Measurements from ENCODE around the gene INTS2. TPM values are rescaled to one million over a fixed set of nuclear protein-coding genes. Genes with fewer than 3 reads are reported as not detected.

The INTS2 gene
- total and polyA plus RNA-seq, 2 donors (not counting 1 experiment from before 2014, with no cell fraction given) = 3.5 to 19.5 TPM

DNA sequence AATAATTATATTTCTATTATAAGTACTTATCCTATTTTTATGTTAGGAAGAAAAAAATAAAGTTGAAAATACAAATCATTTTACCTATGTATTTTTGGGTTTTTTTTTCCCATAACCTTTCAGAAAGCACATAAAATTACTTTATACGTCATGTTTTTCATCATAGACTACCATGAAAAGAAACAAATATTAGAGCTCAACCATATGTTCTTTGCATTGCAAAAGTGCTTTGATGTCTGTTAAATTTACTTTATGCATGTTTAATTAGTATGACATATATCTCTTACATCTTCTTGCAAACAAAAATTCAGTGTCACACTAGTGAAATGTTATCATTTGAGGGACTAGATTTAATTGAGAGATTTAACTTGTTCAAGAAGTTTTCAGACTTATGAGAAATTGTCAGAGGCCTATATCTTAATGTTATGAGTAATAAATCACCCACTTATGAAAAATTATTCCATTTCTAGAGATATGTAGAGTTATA, 88.4 kb downstream of the INTS2 start:
- H3K9me3 ChIP-seq (ENCODE audit: control extremely low read depth in 1 of 3, control insufficient read depth in 2 of 3, insufficient read depth in 1 of 3, low read length in 2 of 3) = no peaks in the 10 kb centered on the region
- H3K27me3 Mint-ChIP-seq = no peaks in the 10 kb centered on the region
- no peaks in the 10 kb centered on the region for H3K27me3 ChIP-seq (replicated peaks in 1 of 4; ENCODE audit: control extremely low read depth in 1 of 4, control insufficient read depth in 3 of 4, insufficient read depth in 4 of 4, low read length in 3 of 4)
- CTCF ChIA-PET = interaction anchor here (0.6 to 2.1 kb wide), 2 partner anchors 158 to 427 kb away, joined by 3 to 8 read pairs; no protein-coding TSS in a partner anchor
- no peak overlapping the region for H3K27ac Mint-ChIP-seq
- H2AFZ ChIP-seq (ENCODE audit: insufficient read depth, low read depth, low read length, poor library complexity, severe bottlenecking) = no peak overlapping the region
- H3K4me3 Mint-ChIP-seq = no peak overlapping the region
- H3K4me1 ChIP-seq (ENCODE audit: control insufficient read depth in 2 of 2, insufficient read depth in 2 of 2, low read length in 2 of 2) = peaks cover 5 to 6% of the 10 kb centered on the region in 2 donors
- no peak overlapping the region for H3K4me2 ChIP-seq (replicated peaks; ENCODE audit: low read depth, low read length, poor library complexity, severe bottlenecking)
- POLR2A ChIA-PET = no interaction called here
- no peaks in the 10 kb centered on the region for H3K36me3 ChIP-seq (replicated peaks in 1 of 2; ENCODE audit: control extremely low read depth in 1 of 2, control insufficient read depth in 1 of 2, extremely low read depth in 1 of 2, insufficient read depth in 2 of 2, low read length in 1 of 2)
- no peaks in the 10 kb centered on the region for H4K20me1 ChIP-seq (ENCODE audit: control insufficient read depth, insufficient read depth, low read length, poor library complexity, severe bottlenecking)
- H3K4me1 Mint-ChIP-seq = peaks cover 9% of the 10 kb centered on the region
- TF ChIP-seq EZH2 (IDR thresholded peaks at IDR 0.05; ENCODE audit: borderline replicate concordance, insufficient read depth, low read depth, low read length, poor library complexity, severe bottlenecking) = no peak
- TF ChIP-seq, protein P1, sequence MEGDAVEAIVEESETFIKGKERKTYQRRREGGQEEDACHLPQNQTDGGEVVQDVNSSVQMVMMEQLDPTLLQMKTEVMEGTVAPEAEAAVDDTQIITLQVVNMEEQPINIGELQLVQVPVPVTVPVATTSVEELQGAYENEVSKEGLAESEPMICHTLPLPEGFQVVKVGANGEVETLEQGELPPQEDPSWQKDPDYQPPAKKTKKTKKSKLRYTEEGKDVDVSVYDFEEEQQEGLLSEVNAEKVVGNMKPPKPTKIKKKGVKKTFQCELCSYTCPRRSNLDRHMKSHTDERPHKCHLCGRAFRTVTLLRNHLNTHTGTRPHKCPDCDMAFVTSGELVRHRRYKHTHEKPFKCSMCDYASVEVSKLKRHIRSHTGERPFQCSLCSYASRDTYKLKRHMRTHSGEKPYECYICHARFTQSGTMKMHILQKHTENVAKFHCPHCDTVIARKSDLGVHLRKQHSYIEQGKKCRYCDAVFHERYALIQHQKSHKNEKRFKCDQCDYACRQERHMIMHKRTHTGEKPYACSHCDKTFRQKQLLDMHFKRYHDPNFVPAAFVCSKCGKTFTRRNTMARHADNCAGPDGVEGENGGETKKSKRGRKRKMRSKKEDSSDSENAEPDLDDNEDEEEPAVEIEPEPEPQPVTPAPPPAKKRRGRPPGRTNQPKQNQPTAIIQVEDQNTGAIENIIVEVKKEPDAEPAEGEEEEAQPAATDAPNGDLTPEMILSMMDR (IDR thresholded peaks at IDR 0.05) = no peak
- no peak overlapping the region for H3K4me3 ChIP-seq (ENCODE audit: control extremely low read depth in 1 of 5, extremely low read depth in 1 of 5, insufficient read depth in 1 of 5, low read depth in 2 of 5, low read length in 4 of 5)
- DNase-seq (no peak), ATAC-seq (ENCODE audit: low read depth) (no peak)
- no peak overlapping the region for H3K27ac ChIP-seq (ENCODE audit: low read length in 2 of 2)
- no peaks in the 10 kb centered on the region for H3K9me3 Mint-ChIP-seq (ENCODE audit: insufficient read depth)
- WGBS (ENCODE audit: insufficient coverage) = no CpG with 5 or more reads among the region's 1 CpG
- no peaks in the 10 kb centered on the region for H3K79me2 ChIP-seq (ENCODE audit: control insufficient read depth, insufficient read depth, low read length)
- H3K9ac ChIP-seq (ENCODE audit: low read length) = no peak overlapping the region
- intact Hi-C loops (cut with micrococcal nuclease) = no loop called here

DNA sequence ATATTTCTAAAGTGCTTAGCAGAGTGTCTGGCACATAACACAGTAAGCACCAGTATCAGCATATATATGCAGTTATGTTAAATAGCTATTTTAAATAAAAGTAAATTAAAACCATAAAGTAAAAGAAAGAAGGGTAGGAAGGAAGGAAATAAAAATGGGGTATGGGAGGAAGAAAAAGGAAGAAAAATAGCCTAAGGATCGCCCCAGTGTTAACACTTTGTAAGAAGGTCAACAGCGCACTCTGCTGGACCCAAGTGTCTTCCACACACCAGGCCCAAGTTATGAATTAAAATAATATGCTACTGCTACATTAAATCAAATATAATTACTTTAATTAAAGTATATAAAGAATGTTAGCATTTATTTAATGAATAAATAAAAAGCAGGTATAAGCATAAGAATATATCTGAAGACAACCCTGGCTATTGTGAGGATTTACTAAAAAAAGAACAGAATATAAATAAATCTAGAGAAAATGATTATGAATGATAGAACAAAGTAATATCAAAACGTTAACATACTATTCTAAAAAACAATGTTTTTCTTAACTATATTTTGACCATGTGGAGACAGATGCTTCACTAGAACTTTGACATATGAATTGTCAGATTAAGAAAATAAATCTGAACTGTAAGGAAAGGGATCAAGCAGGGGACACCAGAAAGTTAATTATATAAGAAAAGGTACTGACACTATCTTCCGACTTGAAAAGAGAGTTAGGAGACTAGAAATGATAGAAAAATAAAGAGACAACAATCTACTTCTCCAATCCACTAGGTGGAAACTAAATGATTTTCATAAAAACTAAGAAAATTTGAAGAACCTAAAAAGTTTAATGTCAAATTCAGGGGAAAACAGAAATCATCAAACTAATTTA, 90.4 kb downstream of the INTS2 start:
- peak; percentile 62 for ATAC-seq (ENCODE audit: low read depth)
- Histone ChIP-seq H3K27me3 (replicated peaks in 1 of 4; ENCODE audit: control extremely low read depth in 1 of 4, control insufficient read depth in 3 of 4, insufficient read depth in 4 of 4, low read length in 3 of 4) (no peaks in the 10 kb centered on the region), H3K79me2 (ENCODE audit: control insufficient read depth, insufficient read depth, low read length) (no peaks in the 10 kb centered on the region), H3K9me3 (ENCODE audit: control extremely low read depth in 1 of 3, control insufficient read depth in 2 of 3, insufficient read depth in 1 of 3, low read length in 2 of 3) (no peaks in the 10 kb centered on the region), H3K4me3 (ENCODE audit: control extremely low read depth in 1 of 5, extremely low read depth in 1 of 5, insufficient read depth in 1 of 5, low read depth in 2 of 5, low read length in 4 of 5) (no peak overlapping the region), H4K20me1 (ENCODE audit: control insufficient read depth, insufficient read depth, low read length, poor library complexity, severe bottlenecking) (no peaks in the 10 kb centered on the region), H3K36me3 (replicated peaks in 1 of 2; ENCODE audit: control extremely low read depth in 1 of 2, control insufficient read depth in 1 of 2, extremely low read depth in 1 of 2, insufficient read depth in 2 of 2, low read length in 1 of 2) (no peaks in the 10 kb centered on the region), H3K27ac (ENCODE audit: low read length in 2 of 2) (no peak overlapping the region), H3K4me1 (ENCODE audit: control insufficient read depth in 2 of 2, insufficient read depth in 2 of 2, low read length in 2 of 2) (peaks cover 5 to 6% of the 10 kb centered on the region in 2 donors), H2AFZ (ENCODE audit: insufficient read depth, low read depth, low read length, poor library complexity, severe bottlenecking) (peak overlapping the region; percentile 30), H3K4me2 (replicated peaks; ENCODE audit: low read depth, low read length, poor library complexity, severe bottlenecking) (peak overlapping the region; percentile 37), H3K9ac (ENCODE audit: low read length) (no peak overlapping the region)
- H3K27ac Mint-ChIP-seq = no peak overlapping the region
- DNase-seq = peak; percentile 74
- no peaks in the 10 kb centered on the region for H3K9me3 Mint-ChIP-seq (ENCODE audit: insufficient read depth)
- H3K27me3 Mint-ChIP-seq = no peaks in the 10 kb centered on the region
- TF ChIP-seq EZH2 (IDR thresholded peaks at IDR 0.05; ENCODE audit: borderline replicate concordance, insufficient read depth, low read depth, low read length, poor library complexity, severe bottlenecking) = no peak
- TF ChIP-seq, protein P1 (IDR thresholded peaks at IDR 0.05) = peak; percentile 97
- H3K4me3 Mint-ChIP-seq = no peak overlapping the region
- ChIA-PET POLR2A (interaction anchor here (0.6 kb wide), 1 partner anchor 121 kb away, joined by 9 read pairs; no protein-coding TSS in a partner anchor), CTCF (interaction anchor here (0.5 to 2.1 kb wide), 19 partner anchors 8 to 1199 kb away, joined by 3 to 75 read pairs (median 5); no protein-coding TSS in a partner anchor)
- H3K4me1 Mint-ChIP-seq = peaks cover 9% of the 10 kb centered on the region
- no CpG with 5 or more reads among the region's 4 CpGs for WGBS (ENCODE audit: insufficient coverage)
- intact Hi-C loops (cut with micrococcal nuclease) = loop anchor here (1.0 kb wide), 3 partner anchors 201 to 425 kb away; no protein-coding TSS in a partner anchor

Data from B cell (primary cell).